Naive thymus-derived CD4-positive, alpha-beta T cell (primary cell): ENCODE data around the gene SAMD3. TPM values are rescaled to one million over a fixed set of nuclear protein-coding genes. Genes with fewer than 3 reads are reported as not detected.
A peak's percentile ranks its signal among the peaks of the same experiment; 100 is the strongest.
"Not testable (repeated sequence)": the region's sequence is repeated elsewhere in the genome, so short reads cannot be mapped to it uniquely, and the experiment has no call there.

Experiments used
- ATAC-seq: fragments of 150-1000 bp; cut with Tn5 transposase; 2 replicates; pipeline ENCODE4 v1.10.0; 2021; ENCODE audit warnings: mild to moderate bottlenecking, moderate library complexity
- CTCF ChIA-PET: fragments of 350-600 bp; sonication (Branson Sonifier 250); formaldehyde crosslinking; loops from one replicate; lab custom pipeline; 2021; ENCODE audit warnings: antibody characterized with exemption; lab: Charles Lee
- POLR2A ChIA-PET: fragments of 350-600 bp; sonication (Branson Sonifier 250); formaldehyde crosslinking; loops from one replicate; lab custom pipeline; 2021; ENCODE audit warnings: antibody characterized with exemption, inconsistent platforms; lab: Charles Lee
- DNase-seq, 9 donors: peaks; one replicate each; pipeline versions ENCODE4 v3.0.0 to v3.0.0-alpha.2; 2020 to 2022; ENCODE audit warnings: mixed read lengths in 1 of 9
- H3K27ac ChIP-seq: one replicate; pipeline ENCODE4 v1.7.0; 2013; ENCODE audit warnings: mild to moderate bottlenecking, low read depth, low read length, moderate library complexity
- H3K27me3 ChIP-seq, 2 donors: one replicate each; pipeline ENCODE4 v1.7.0; 2013; ENCODE audit warnings: low read length in 2 of 2, mild to moderate bottlenecking in 2 of 2, moderate library complexity in 2 of 2; ENCODE audit not compliant: control insufficient read depth in 2 of 2, insufficient read depth in 2 of 2
- H3K36me3 ChIP-seq, 3 experiments: 1 replicate in 2 of 3; 2 replicates in 1 of 3; pipeline ENCODE4 v1.7.0; 2013; ENCODE audit warnings: low read length in 3 of 3, mild to moderate bottlenecking in 3 of 3, moderate library complexity in 1 of 3; ENCODE audit not compliant: insufficient read depth in 3 of 3, control insufficient read depth in 2 of 3
- H3K4me1 ChIP-seq, 2 donors: one replicate each; pipeline ENCODE4 v1.7.0; 2013; ENCODE audit warnings: low read length in 2 of 2, mild to moderate bottlenecking in 2 of 2, moderate library complexity in 1 of 2; ENCODE audit not compliant: control insufficient read depth in 2 of 2, insufficient read depth in 2 of 2
- H3K4me3 ChIP-seq: 2 replicates; pipeline ENCODE4 v1.7.0; 2013; ENCODE audit warnings: mild to moderate bottlenecking, low read length
- H3K9me3 ChIP-seq, 3 experiments: 1 replicate in 2 of 3; 2 replicates in 1 of 3; pipeline ENCODE4 v1.7.0; 2013; ENCODE audit warnings: low read length in 3 of 3; ENCODE audit not compliant: control insufficient read depth in 2 of 3
- H3K27ac Mint-ChIP-seq, 9 donors: one replicate each; pipeline ENCODE4 v1.8.0; 2020 to 2022; ENCODE audit warnings: mixed read lengths in 9 of 9, mild to moderate bottlenecking in 8 of 9, moderate library complexity in 5 of 9, inconsistent platforms in 2 of 9
- H3K27me3 Mint-ChIP-seq, 5 donors: one replicate each; pipeline ENCODE4 v1.8.0; 2021 to 2022; ENCODE audit warnings: mixed read lengths in 5 of 5, mild to moderate bottlenecking in 1 of 5
- H3K36me3 Mint-ChIP-seq, 5 donors: one replicate each; pipeline ENCODE4 v1.8.0; 2020 to 2022; ENCODE audit warnings: mixed read lengths in 5 of 5, mild to moderate bottlenecking in 3 of 5, inconsistent platforms in 1 of 5
- H3K4me1 Mint-ChIP-seq, 7 donors: one replicate each; pipeline ENCODE4 v1.8.0; 2020 to 2022; ENCODE audit warnings: mixed read lengths in 7 of 7, mild to moderate bottlenecking in 3 of 7, inconsistent platforms in 1 of 7
- H3K4me3 Mint-ChIP-seq, 10 donors: one replicate each; pipeline ENCODE4 v1.8.0; 2020 to 2022; ENCODE audit warnings: mild to moderate bottlenecking in 10 of 10, mixed read lengths in 10 of 10, moderate library complexity in 6 of 10, inconsistent platforms in 2 of 10
- H3K9me3 Mint-ChIP-seq, 11 donors: one replicate each; pipeline ENCODE4 v1.8.0; 2020 to 2022; ENCODE audit warnings: mixed read lengths in 11 of 11, mild to moderate bottlenecking in 4 of 11, inconsistent platforms in 1 of 11, moderate library complexity in 1 of 11
- intact Hi-C, 2 donors: fragments of 100-400 bp; cut with micrococcal nuclease; formaldehyde crosslinking; loops; one replicate each; pipeline ENCODE4 v1.15.1; 2023
- polyA plus RNA-seq, 2 donors: library from polyadenylated mRNA; unstranded; fragments of 300-500 nt; fragmentation: Illumina TruSeq; gene quantifications; one replicate each; pipeline ENCODE4 v1.2.3, GENCODE V29; 2021
- total RNA-seq, 6 experiments: library from RNA in 5 of 6; stranded (reverse) in 5 of 6; gene quantifications; 1 replicate in 5 of 6; 2 replicates in 1 of 6; pipeline ENCODE4 v1.2.3 and lab custom pipeline; 2021 to 2026

SAMD3 gene
- total and polyA plus RNA-seq, 7 experiments from 2014 or later, result 23.7 to 67.3 (median 43.4) TPM

DNA sequence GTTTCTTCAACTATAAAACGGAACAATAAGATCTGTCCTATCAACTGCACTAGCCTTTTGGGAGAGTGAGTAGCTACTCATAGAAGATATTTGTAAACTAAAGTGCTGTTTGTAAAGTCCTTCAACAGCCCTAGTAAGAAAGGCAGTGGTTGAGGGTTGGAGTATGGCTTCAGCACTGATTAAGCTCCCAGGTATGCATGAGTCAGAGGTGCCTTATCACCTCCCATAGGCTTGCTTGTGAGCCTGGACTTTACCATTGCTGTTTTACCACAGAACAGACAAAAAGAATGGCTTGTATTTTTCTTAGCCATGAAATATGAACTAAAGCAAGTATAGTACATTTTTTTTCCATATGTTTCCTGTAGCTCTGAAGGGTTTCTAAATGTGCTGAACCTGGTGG lies 44.1 kb downstream of the SAMD3 start:
- Mint-ChIP-seq H3K4me1 (peaks cover 5 to 48% (median 38%) of the 10 kb centered on the region in 7 donors), H3K27me3 (no peaks in the 10 kb centered on the region), H3K4me3 (no peak overlapping the region), H3K9me3 (peaks cover 0 to 11% (median 0%) of the 10 kb centered on the region in 11 donors), H3K27ac (no peak overlapping the region), H3K36me3 (peaks cover 7 to 75% (median 65%) of the 10 kb centered on the region in 5 donors)
- Histone ChIP-seq H3K27me3 (no peaks in the 10 kb centered on the region), H3K4me3 (no peak overlapping the region), H3K27ac (no peak overlapping the region), H3K4me1 (peaks cover 6 to 13% of the 10 kb centered on the region in 2 donors), H3K9me3 (no peaks in the 10 kb centered on the region), H3K36me3 (peaks cover 0 to 21% (median 18%) of the 10 kb centered on the region in 3 experiments)
- POLR2A ChIA-PET, result interaction anchor here (1.4 kb wide), 1 partner anchor 25 kb away, joined by 3 read pairs; no protein-coding TSS in a partner anchor
- intact Hi-C loops, result no loop called here
- CTCF ChIA-PET, result interaction anchor here (0.7 to 1.1 kb wide), 3 partner anchors 8 to 104 kb away, joined by 3 to 5 read pairs (median 3); no protein-coding TSS in a partner anchor
- ATAC-seq (no peak), DNase-seq (no peak)

DNA sequence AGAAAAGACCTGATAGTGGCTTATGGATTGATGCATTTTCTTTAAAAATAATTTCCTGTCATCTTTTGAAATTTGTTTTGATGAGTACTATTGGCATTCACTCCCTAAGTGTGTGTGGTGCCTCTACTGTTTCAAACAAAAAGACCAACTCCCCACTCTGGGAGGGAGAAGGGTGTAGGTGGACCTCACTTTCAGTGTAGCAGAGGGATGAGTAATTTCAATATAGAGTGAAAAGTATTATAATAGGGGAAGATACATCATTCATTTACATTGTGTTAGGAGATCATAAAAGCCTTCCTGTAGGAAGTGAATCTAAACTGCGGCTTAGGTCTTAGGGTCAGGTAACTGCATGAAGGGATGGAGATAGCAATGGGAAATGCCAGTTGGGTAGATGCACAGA lies 46.4 kb downstream of the SAMD3 start:
- DNase-seq, result no peak
- no peak overlapping the region for H3K4me3 Mint-ChIP-seq
- no peak overlapping the region for H3K4me3 ChIP-seq
- CTCF ChIA-PET, result interaction anchor here (1.4 kb wide), 1 partner anchor 11 kb away, joined by 5 read pairs; no protein-coding TSS in a partner anchor
- POLR2A ChIA-PET, result no interaction called here
- intact Hi-C loops, result no loop called here
- H3K36me3 ChIP-seq, result peaks cover 0 to 27% (median 10%) of the 10 kb centered on the region in 3 experiments
- H3K4me1 Mint-ChIP-seq, result peaks cover 2 to 29% (median 21%) of the 10 kb centered on the region in 7 donors
- peaks cover 8 to 24% (median 11%) of the 10 kb centered on the region in 11 donors for H3K9me3 Mint-ChIP-seq
- H3K4me1 ChIP-seq, result no peaks in the 10 kb centered on the region
- ATAC-seq, result no peak
- peak overlapping the region in 2 of 9 donors; percentile 5 to 39 for H3K27ac Mint-ChIP-seq
- no peaks in the 10 kb centered on the region for H3K27me3 Mint-ChIP-seq
- peaks cover 14 to 77% (median 64%) of the 10 kb centered on the region in 5 donors for H3K36me3 Mint-ChIP-seq
- H3K9me3 ChIP-seq, result peaks cover 0 to 3% (median 0%) of the 10 kb centered on the region in 3 experiments
- no peaks in the 10 kb centered on the region for H3K27me3 ChIP-seq
- no peak overlapping the region for H3K27ac ChIP-seq

DNA sequence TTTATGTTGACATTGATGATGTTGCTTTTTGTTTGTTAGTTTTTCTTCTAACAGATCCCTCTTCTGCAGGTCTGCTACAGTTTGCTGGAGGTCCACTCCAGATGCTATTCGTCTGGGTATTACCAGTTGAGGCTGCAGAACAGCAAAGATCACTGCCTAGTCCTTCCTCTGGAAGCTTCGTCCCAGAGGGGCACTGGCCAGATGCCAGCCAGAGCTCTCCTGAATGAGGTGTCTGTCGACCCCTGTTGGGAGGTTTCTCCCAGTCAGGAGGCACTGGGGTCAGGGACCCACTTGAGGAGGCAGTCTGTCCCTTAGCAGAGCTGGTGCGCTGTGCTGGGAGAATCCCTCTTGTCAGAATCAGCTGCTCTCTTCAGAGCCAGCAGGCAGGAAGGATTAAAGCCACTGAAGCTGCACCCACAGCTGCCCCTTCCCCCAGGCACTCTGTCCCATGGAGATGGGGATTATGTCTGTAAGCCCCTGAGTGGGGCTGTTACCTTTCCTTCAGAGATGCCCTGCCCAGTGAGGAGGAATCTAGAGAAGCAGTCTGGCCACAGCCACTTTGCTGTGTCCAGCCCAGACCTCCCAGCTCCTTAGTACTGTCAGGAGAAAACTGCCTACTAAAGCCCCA lies 49.3 kb downstream of the SAMD3 start:
- H3K27ac ChIP-seq, H3K4me3 Mint-ChIP-seq, H3K27me3 Mint-ChIP-seq, H3K9me3 ChIP-seq, DNase-seq, H3K27me3 ChIP-seq, intact Hi-C loops, POLR2A ChIA-PET, ATAC-seq, H3K4me1 ChIP-seq, H3K4me3 ChIP-seq: not testable (repeated sequence)
- Mint-ChIP-seq H3K4me1 (peaks cover 2 to 31% (median 19%) of the 10 kb centered on the region in 7 donors), H3K27ac (peak overlapping the region in 1 of 9 donors; percentile 31), H3K9me3 (peaks cover 13 to 36% (median 16%) of the 10 kb centered on the region in 11 donors), H3K36me3 (peaks cover 22 to 77% (median 60%) of the 10 kb centered on the region in 5 donors)
- CTCF ChIA-PET, result interaction anchor here (0.7 to 1.0 kb wide), 2 partner anchors 14 to 39 kb away, joined by 3 read pairs; no protein-coding TSS in a partner anchor
- H3K36me3 ChIP-seq, result peaks cover 0 to 24% (median 8%) of the 10 kb centered on the region in 3 experiments

DNA sequence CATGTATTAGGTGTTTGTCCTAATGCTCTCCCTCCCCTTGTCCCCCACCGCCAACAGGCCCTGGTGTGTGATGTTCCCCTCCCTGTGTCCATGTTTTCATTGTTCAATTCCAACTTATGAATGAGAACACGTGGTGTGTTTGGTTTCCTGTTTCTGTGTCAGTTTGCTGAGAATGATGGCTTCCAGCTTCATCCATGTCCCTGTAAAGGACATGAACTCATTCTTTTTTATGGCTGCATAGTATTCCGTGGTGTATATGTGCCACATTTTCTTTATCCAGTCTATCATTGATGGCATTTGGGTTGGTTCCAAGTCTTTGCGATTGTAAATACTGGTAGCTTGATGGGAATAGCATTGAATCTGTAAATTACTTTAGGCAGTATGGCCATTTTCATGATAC lies 52.6 kb downstream of the SAMD3 start:
- H3K9me3 ChIP-seq, H3K4me3 Mint-ChIP-seq, H3K4me3 ChIP-seq, H3K27ac ChIP-seq, H3K27me3 Mint-ChIP-seq, DNase-seq, ATAC-seq, H3K4me1 ChIP-seq, POLR2A ChIA-PET, H3K27me3 ChIP-seq, intact Hi-C loops, CTCF ChIA-PET: not testable (repeated sequence)
- peaks cover 0 to 30% (median 6%) of the 10 kb centered on the region in 3 experiments for H3K36me3 ChIP-seq
- peaks cover 14 to 41% (median 19%) of the 10 kb centered on the region in 11 donors for H3K9me3 Mint-ChIP-seq
- peaks cover 17 to 81% (median 60%) of the 10 kb centered on the region in 5 donors for H3K36me3 Mint-ChIP-seq
- peak overlapping the region in 3 of 9 donors; percentile 5 to 47 (median 30) for H3K27ac Mint-ChIP-seq
- peaks cover 7 to 29% (median 11%) of the 10 kb centered on the region in 7 donors for H3K4me1 Mint-ChIP-seq

DNA sequence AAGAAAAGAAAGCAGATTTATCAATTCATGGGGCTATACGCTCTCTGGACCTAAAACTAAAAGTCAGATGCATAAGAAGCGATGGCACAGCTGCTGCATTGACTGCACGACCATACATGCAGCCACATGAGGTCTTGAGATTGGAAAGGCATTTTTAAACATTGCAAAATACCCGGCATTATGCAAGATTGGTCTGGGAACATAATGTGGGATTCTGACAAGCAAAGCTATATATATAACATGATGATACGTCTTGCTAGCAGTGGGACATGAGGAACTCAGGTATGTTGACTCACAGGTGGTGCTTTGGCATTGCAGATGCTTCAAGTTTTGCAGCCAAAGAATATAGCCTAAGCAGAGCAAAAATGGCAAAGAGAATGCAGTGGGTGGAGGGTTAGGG lies 55.1 kb downstream of the SAMD3 start:
- Histone ChIP-seq H3K36me3 (peaks cover 0 to 11% (median 7%) of the 10 kb centered on the region in 3 experiments), H3K27me3 (no peaks in the 10 kb centered on the region), H3K4me1 (no peaks in the 10 kb centered on the region), H3K4me3 (no peak overlapping the region), H3K27ac (no peak overlapping the region), H3K9me3 (peaks cover 0 to 3% (median 0%) of the 10 kb centered on the region in 3 experiments)
- peak overlapping the region in 3 of 9 donors; percentile 0 to 47 (median 45) for H3K27ac Mint-ChIP-seq
- H3K27me3 Mint-ChIP-seq, result peaks cover 0 to 4% (median 0%) of the 10 kb centered on the region in 5 donors
- H3K36me3 Mint-ChIP-seq, result peaks cover 21 to 75% (median 63%) of the 10 kb centered on the region in 5 donors
- ATAC-seq, result no peak
- peaks cover 14 to 41% (median 17%) of the 10 kb centered on the region in 11 donors for H3K9me3 Mint-ChIP-seq
- ChIA-PET CTCF (no interaction called here), POLR2A (no interaction called here)
- intact Hi-C loops, result no loop called here
- DNase-seq, result no peak
- peaks cover 2 to 43% (median 12%) of the 10 kb centered on the region in 7 donors for H3K4me1 Mint-ChIP-seq
- H3K4me3 Mint-ChIP-seq, result no peak overlapping the region

DNA sequence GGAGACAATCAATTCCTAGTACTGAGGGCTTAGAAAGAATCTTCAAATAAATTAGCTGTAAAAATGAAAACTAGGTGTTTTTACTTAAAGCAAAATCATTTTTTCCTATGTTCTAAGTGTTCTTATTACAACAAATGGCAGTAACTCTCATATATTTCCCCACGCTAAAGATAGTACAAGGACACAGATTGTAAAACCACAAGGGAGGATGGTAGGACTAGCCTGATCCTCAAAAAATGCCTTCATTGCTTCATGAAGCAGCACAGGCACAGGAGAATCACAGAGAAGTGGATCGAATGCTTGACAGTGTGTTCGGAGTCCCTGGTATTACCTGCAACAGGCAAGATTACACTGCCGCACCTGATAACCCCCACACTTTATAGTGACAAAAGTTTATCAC lies 58.5 kb downstream of the SAMD3 start:
- ChIA-PET CTCF (no interaction called here), POLR2A (no interaction called here)
- H3K27me3 Mint-ChIP-seq, result peaks cover 0 to 4% (median 0%) of the 10 kb centered on the region in 5 donors
- peaks cover 0 to 17% (median 7%) of the 10 kb centered on the region in 3 experiments for H3K36me3 ChIP-seq
- no peak for ATAC-seq
- H3K27ac ChIP-seq, result no peak overlapping the region
- no peak for DNase-seq
- intact Hi-C loops, result no loop called here
- H3K4me1 ChIP-seq, result no peaks in the 10 kb centered on the region
- H3K4me3 ChIP-seq, result no peak overlapping the region
- no peaks in the 10 kb centered on the region for H3K27me3 ChIP-seq
- peaks cover 18 to 72% (median 56%) of the 10 kb centered on the region in 5 donors for H3K36me3 Mint-ChIP-seq
- H3K4me3 Mint-ChIP-seq, result no peak overlapping the region
- H3K27ac Mint-ChIP-seq, result peak overlapping the region in 6 of 9 donors; percentile 1 to 50 (median 28)
- H3K9me3 Mint-ChIP-seq, result peaks cover 0 to 27% (median 6%) of the 10 kb centered on the region in 11 donors
- H3K9me3 ChIP-seq, result peaks cover 0 to under 1% (median 0%) of the 10 kb centered on the region in 3 experiments
- peaks cover 6 to 48% (median 24%) of the 10 kb centered on the region in 7 donors for H3K4me1 Mint-ChIP-seq
